ENCODE data around the gene UAP1. TPM values are rescaled to one million over a fixed set of nuclear protein-coding genes. Genes with fewer than 3 reads are reported as not detected.
"Not testable (repeated sequence)": the region's sequence is repeated elsewhere in the genome, so short reads cannot be mapped to it uniquely, and the experiment has no call there.

Gene UAP1
- total and polyA plus RNA-seq, 2 experiments from 2014 or later: 406 to 534 TPM

DNA sequence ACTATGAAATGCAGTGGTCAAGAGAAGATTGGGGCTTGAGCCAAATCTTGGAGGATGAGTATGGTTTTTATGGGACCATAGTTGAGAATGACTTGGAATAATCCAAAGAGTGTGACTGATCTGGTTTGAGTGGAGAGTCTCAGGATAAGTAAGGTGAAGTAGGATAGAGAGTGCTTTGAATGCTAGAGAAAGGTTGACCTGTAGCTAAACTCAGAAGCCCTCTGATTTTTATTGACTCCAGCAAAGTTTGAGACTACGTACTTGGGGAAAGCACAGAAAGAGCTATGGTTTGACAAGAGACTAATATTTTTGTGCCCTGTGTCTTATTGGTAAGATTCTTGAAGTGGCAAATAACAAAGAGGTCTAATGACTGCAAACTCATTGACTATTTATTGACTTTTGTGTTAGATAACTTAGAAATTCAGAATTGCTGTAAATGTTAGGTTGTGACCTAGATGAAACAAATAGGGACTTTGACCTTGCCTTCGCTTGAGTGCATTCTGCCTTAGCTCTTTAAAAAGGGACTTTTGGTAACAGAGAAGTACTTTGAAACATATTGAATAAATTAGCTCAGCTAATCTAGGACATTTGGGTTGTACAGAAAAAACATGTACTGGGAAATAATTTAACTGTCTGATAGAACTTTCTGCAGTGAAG lies 35.1 kb downstream of the UAP1 start:
- no peak overlapping the region for H3K4me2 ChIP-seq (ENCODE audit: unreplicated experiment)
- no peaks in the 10 kb centered on the region for H4K20me1 ChIP-seq (ENCODE audit: insufficient read depth)
- H3K79me2 ChIP-seq (ENCODE audit: insufficient read depth): peaks cover 91% of the 10 kb centered on the region
- DNase-seq: no peak
- peaks cover 95% of the 10 kb centered on the region for H3K36me3 ChIP-seq (ENCODE audit: low read depth)
- H3K9me3 ChIP-seq (ENCODE audit: low read depth): no peaks in the 10 kb centered on the region
- no peaks in the 10 kb centered on the region for H3K4me1 ChIP-seq (ENCODE audit: insufficient read depth)
- no peak overlapping the region for H3K9ac ChIP-seq
- no peak overlapping the region for H3K4me3 ChIP-seq
- peak overlapping the region; percentile 1; the same call in 1 of the 2 replicates for H3K27ac ChIP-seq
- TF ChIP-seq EZH2 (IDR thresholded peaks at IDR 0.05; ENCODE audit: insufficient read depth, poor library complexity, severe bottlenecking) (no peak), EZH2phosphoT487 (IDR thresholded peaks at IDR 0.05; ENCODE audit: insufficient read depth, low read depth) (no peak)
- no peaks in the 10 kb centered on the region for H3K27me3 ChIP-seq (replicated peaks; ENCODE audit: insufficient read depth)
- H2AFZ ChIP-seq: no peak overlapping the region
- H3K9me2 ChIP-seq (ENCODE audit: insufficient read depth): no peaks in the 10 kb centered on the region
- in situ Hi-C loops (cut with MboI): no loop called here
- H3F3A ChIP-seq (ENCODE audit: insufficient read depth): peaks cover 96% of the 10 kb centered on the region
- WGBS, 2 experiments (ENCODE audit: low coverage in 1 of 2, low lambda C conversion rate in 2 of 2, missing lambda C conversion rate in 2 of 2): 63 to 80% methylated on average over 2 of the region's 2 CpGs

DNA sequence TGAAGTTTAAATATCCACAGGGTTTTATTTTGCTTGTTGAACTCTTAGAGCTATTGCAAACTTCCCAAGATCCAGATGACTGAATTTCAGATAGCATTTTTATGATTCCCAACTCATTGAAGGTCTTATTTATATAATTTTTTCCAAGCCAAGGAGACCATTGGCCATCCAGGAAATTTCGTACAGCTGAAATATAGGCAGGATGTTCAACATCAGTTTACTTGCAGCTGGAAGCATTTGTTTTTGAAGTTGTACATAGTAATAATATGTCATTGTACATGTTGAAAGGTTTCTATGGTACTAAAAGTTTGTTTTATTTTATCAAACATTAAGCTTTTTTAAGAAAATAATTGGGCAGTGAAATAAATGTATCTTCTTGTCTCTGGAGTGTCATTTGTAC lies 37.9 kb downstream of the UAP1 start:
- peak overlapping the region; percentile 2 for H3K27ac ChIP-seq
- no peaks in the 10 kb centered on the region for H4K20me1 ChIP-seq (ENCODE audit: insufficient read depth)
- in situ Hi-C loops (cut with MboI): no loop called here
- peaks cover 93% of the 10 kb centered on the region for H3K36me3 ChIP-seq (ENCODE audit: low read depth)
- no peaks in the 10 kb centered on the region for H3K9me2 ChIP-seq (ENCODE audit: insufficient read depth)
- no peak overlapping the region for H3K9ac ChIP-seq
- H3K9me3 ChIP-seq (ENCODE audit: low read depth): no peaks in the 10 kb centered on the region
- 95 to 98% methylated on average over 1 of the region's 1 CpG for WGBS, 2 experiments (ENCODE audit: low coverage in 1 of 2, low lambda C conversion rate in 2 of 2, missing lambda C conversion rate in 2 of 2)
- peaks cover 96% of the 10 kb centered on the region for H3F3A ChIP-seq (ENCODE audit: insufficient read depth)
- H3K27me3 ChIP-seq (replicated peaks; ENCODE audit: insufficient read depth): no peaks in the 10 kb centered on the region
- no peaks in the 10 kb centered on the region for H3K4me1 ChIP-seq (ENCODE audit: insufficient read depth)
- H3K4me3 ChIP-seq: no peak overlapping the region
- H2AFZ ChIP-seq: no peak overlapping the region
- H3K79me2 ChIP-seq (ENCODE audit: insufficient read depth): peaks cover 66% of the 10 kb centered on the region
- no peak for TF ChIP-seq EZH2 (IDR thresholded peaks at IDR 0.05; ENCODE audit: insufficient read depth, poor library complexity, severe bottlenecking)
- TF ChIP-seq EZH2phosphoT487 (IDR thresholded peaks at IDR 0.05; ENCODE audit: insufficient read depth, low read depth): no peak
- no peak for DNase-seq
- no peak overlapping the region for H3K4me2 ChIP-seq (ENCODE audit: unreplicated experiment)

DNA sequence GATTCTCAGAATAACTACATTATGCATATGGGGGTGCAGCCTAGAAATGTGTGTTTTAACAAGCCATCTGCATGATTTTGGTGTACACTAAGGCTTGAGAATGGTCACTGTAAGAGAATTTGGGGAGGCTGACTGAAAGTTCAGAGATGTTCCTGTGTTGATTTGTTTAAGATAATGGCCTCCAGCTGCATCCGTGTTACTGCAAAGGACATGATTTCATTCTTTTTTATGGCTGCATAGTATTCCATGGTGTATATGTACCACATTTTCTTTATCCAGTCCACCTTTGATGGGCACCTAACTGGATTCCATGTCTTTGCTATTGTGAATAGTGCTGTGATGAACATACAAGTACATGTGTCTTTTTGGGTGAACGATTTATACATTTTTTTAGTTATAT lies 41.6 kb downstream of the UAP1 start:
- H4K20me1 ChIP-seq (ENCODE audit: insufficient read depth); H2AFZ ChIP-seq; H3K4me2 ChIP-seq (ENCODE audit: unreplicated experiment); DNase-seq; H3K9ac ChIP-seq; H3K4me3 ChIP-seq; H3K9me3 ChIP-seq (ENCODE audit: low read depth); in situ Hi-C loops (cut with MboI); H3K27me3 ChIP-seq (replicated peaks; ENCODE audit: insufficient read depth); H3K9me2 ChIP-seq (ENCODE audit: insufficient read depth): not testable (repeated sequence)
- WGBS, 2 experiments (ENCODE audit: low coverage in 1 of 2, low lambda C conversion rate in 2 of 2, missing lambda C conversion rate in 2 of 2): 100% methylated on average over 2 of the region's 2 CpGs
- H3F3A ChIP-seq (ENCODE audit: insufficient read depth): peaks cover 97% of the 10 kb centered on the region
- peaks cover 79% of the 10 kb centered on the region for H3K36me3 ChIP-seq (ENCODE audit: low read depth)
- peaks cover 14% of the 10 kb centered on the region for H3K4me1 ChIP-seq (ENCODE audit: insufficient read depth)
- H3K79me2 ChIP-seq (ENCODE audit: insufficient read depth): peaks cover 29% of the 10 kb centered on the region
- peak overlapping the region; percentile 81 for H3K27ac ChIP-seq

DNA sequence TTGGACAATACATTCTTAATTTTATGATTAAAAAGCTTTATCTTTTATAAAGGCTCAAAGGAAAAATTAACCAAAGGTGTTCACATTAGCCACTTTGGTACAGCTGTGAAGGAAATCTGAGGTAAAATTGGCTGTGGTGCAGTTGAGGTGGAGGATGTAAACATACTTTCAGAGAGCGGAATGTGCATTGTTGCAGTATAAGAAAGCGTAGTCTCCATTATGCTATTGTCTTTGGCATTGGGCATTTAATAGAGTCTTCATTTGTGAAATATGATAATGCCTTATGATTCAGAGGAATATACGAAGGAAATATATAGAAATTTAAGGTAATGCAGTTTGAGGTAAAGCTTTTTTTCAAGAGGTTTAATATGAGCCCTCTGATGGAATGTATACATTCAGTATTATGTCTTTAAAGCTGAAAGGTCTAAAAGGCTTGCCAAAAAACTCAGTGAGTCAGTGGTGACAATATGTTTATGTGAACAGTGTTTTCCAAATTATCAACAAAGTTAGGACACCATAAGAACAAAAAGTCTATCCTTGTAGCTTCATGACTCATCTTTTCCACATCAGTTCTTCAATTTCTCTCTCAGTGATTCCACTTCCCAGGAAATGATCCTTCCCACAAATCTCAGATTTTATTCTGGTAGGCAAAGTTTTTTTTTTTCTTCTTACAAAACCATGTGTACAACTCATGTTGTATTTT lies 43.9 kb downstream of the UAP1 start:
- Histone ChIP-seq H3K9me2 (ENCODE audit: insufficient read depth) (no peaks in the 10 kb centered on the region), H3K4me1 (ENCODE audit: insufficient read depth) (peaks cover 14% of the 10 kb centered on the region), H3K4me3 (no peak overlapping the region), H3K36me3 (ENCODE audit: low read depth) (peaks cover 64% of the 10 kb centered on the region), H3K27me3 (replicated peaks; ENCODE audit: insufficient read depth) (no peaks in the 10 kb centered on the region), H3K9me3 (ENCODE audit: low read depth) (no peaks in the 10 kb centered on the region), H3K4me2 (ENCODE audit: unreplicated experiment) (peak overlapping the region; percentile 36), H2AFZ (no peak overlapping the region), H3K79me2 (ENCODE audit: insufficient read depth) (0 out of 2 replicates have a peak, but pooled peaks cover 10% of the 10 kb centered on the region), H4K20me1 (ENCODE audit: insufficient read depth) (no peaks in the 10 kb centered on the region), H3F3A (ENCODE audit: insufficient read depth) (peaks cover 96% of the 10 kb centered on the region), H3K27ac (peak overlapping the region; percentile 81), H3K9ac (peak overlapping the region; percentile 39)
- TF ChIP-seq EZH2 (IDR thresholded peaks at IDR 0.05; ENCODE audit: insufficient read depth, poor library complexity, severe bottlenecking) (no peak), EZH2phosphoT487 (IDR thresholded peaks at IDR 0.05; ENCODE audit: insufficient read depth, low read depth) (no peak)
- 67 to 72% methylated on average over 3 of the region's 3 CpGs for WGBS, 2 experiments (ENCODE audit: low coverage in 1 of 2, low lambda C conversion rate in 2 of 2, missing lambda C conversion rate in 2 of 2)
- in situ Hi-C loops (cut with MboI): no loop called here
- DNase-seq: peak; percentile 97

Measured in GM23248 (cell line).